Measurements from ENCODE around the gene CD300LB. TPM values are rescaled to one million over a fixed set of nuclear protein-coding genes. Genes with fewer than 3 reads are reported as not detected.

The CD300LB gene
- total RNA-seq, 1 experiment from 2014 or later = not detected

GRCh38 chr17:74543891-74544760, 12.9 kb upstream of the CD300LB start:
- no peak overlapping the region for H2BK5ac ChIP-seq (ENCODE audit: insufficient read length, low read length)
- TF ChIP-seq, protein P1, sequence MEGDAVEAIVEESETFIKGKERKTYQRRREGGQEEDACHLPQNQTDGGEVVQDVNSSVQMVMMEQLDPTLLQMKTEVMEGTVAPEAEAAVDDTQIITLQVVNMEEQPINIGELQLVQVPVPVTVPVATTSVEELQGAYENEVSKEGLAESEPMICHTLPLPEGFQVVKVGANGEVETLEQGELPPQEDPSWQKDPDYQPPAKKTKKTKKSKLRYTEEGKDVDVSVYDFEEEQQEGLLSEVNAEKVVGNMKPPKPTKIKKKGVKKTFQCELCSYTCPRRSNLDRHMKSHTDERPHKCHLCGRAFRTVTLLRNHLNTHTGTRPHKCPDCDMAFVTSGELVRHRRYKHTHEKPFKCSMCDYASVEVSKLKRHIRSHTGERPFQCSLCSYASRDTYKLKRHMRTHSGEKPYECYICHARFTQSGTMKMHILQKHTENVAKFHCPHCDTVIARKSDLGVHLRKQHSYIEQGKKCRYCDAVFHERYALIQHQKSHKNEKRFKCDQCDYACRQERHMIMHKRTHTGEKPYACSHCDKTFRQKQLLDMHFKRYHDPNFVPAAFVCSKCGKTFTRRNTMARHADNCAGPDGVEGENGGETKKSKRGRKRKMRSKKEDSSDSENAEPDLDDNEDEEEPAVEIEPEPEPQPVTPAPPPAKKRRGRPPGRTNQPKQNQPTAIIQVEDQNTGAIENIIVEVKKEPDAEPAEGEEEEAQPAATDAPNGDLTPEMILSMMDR (conservative IDR thresholded peaks at IDR 0.05) = no peak
- no peaks in the 10 kb centered on the region for H3K27me3 ChIP-seq (ENCODE audit: insufficient read depth, low read length)
- no peaks in the 10 kb centered on the region for H3K4me1 Mint-ChIP-seq
- H3K4ac ChIP-seq (ENCODE audit: low read depth, low read length) = no peak overlapping the region
- no peak overlapping the region for H2BK15ac ChIP-seq (ENCODE audit: low read depth, low read length)
- no peaks in the 10 kb centered on the region for H3K23me2 ChIP-seq (ENCODE audit: insufficient read length, low read depth, low read length, poor library complexity, severe bottlenecking)
- no peak overlapping the region for H3K56ac ChIP-seq (ENCODE audit: insufficient read length, low read depth, low read length)
- H3K27me3 Mint-ChIP-seq (ENCODE audit: low read depth) = peaks cover 23% of the 10 kb centered on the region
- H3K79me1 ChIP-seq (ENCODE audit: insufficient read depth, low read depth, low read length, poor library complexity, severe bottlenecking) = no peaks in the 10 kb centered on the region
- H2AK5ac ChIP-seq (ENCODE audit: insufficient read length, low read length) = no peak overlapping the region
- no peak overlapping the region for H4K8ac ChIP-seq (replicated peaks; ENCODE audit: insufficient read length, low read depth, low read length)
- no peaks in the 10 kb centered on the region for H3K4me1 ChIP-seq (ENCODE audit: insufficient read depth, low read length)
- H3K9me3 Mint-ChIP-seq = peaks cover 0 to 2% of the 10 kb centered on the region in 2 experiments; a peak in 1 of 5 replicates
- no peaks in the 10 kb centered on the region for H3K36me3 Mint-ChIP-seq (ENCODE audit: insufficient read depth in 1 of 3, low read depth in 3 of 3)
- H3K9me3 ChIP-seq (ENCODE audit: control insufficient read depth, low read depth, low read length) = no peaks in the 10 kb centered on the region
- no peak overlapping the region for H4K91ac ChIP-seq (ENCODE audit: insufficient read length, low read depth, low read length)
- H3K4me3 Mint-ChIP-seq = no peak overlapping the region
- no peak overlapping the region for H4K5ac ChIP-seq (ENCODE audit: insufficient read length, low read depth, low read length)
- H3K27ac Mint-ChIP-seq = peak overlapping the region in 1 of 3 experiments; percentile 56; a peak in 2 of 7 replicates
- H4K20me1 ChIP-seq (ENCODE audit: control insufficient read depth, insufficient read depth, insufficient read length) = no peaks in the 10 kb centered on the region
- no peak for DNase-seq
- no peak overlapping the region for H3K27ac ChIP-seq (ENCODE audit: insufficient read length, low read depth, low read length)
- no peaks in the 10 kb centered on the region for H3K79me2 ChIP-seq (ENCODE audit: insufficient read depth, low read length)
- H2BK12ac ChIP-seq (ENCODE audit: insufficient read length, low read depth, low read length) = no peak overlapping the region
- no peak overlapping the region for H3K14ac ChIP-seq (ENCODE audit: insufficient read depth, low read length)
- no peak overlapping the region for H3K23ac ChIP-seq (ENCODE audit: insufficient read length, low read depth, low read length)
- H3K18ac ChIP-seq (ENCODE audit: insufficient read length, low read depth, low read length) = no peak overlapping the region
- no peak overlapping the region for H3T11ph ChIP-seq (ENCODE audit: low read length)
- no peak overlapping the region for H2BK20ac ChIP-seq (ENCODE audit: low read depth, low read length, poor library complexity, severe bottlenecking)
- WGBS (ENCODE audit: extremely low coverage, insufficient read length, low lambda C conversion rate) = no CpG with 5 or more reads among the region's 18 CpGs
- no peak overlapping the region for H3K9ac ChIP-seq (ENCODE audit: extremely low read depth, insufficient read length, low read length)
- H3K4me2 ChIP-seq (ENCODE audit: insufficient read depth, insufficient read length, low read length) = no peak overlapping the region
- no peak overlapping the region for H2BK120ac ChIP-seq (ENCODE audit: low read depth, low read length, poor library complexity, severe bottlenecking)
- H2AFZ ChIP-seq (ENCODE audit: low read length) = no peak overlapping the region
